IPS-NIHi7 (cell line): ENCODE data around the gene GRIN3B.
A peak's percentile ranks its signal among the peaks of the same experiment; 100 is the strongest.

Experiments
- DNase-seq: peaks from one replicate; pipeline ENCODE4 v3.0.0; 2012; ENCODE audit warnings: mixed read lengths; ENCODE audit errors: extremely low spot score

Gene GRIN3B

DNA sequence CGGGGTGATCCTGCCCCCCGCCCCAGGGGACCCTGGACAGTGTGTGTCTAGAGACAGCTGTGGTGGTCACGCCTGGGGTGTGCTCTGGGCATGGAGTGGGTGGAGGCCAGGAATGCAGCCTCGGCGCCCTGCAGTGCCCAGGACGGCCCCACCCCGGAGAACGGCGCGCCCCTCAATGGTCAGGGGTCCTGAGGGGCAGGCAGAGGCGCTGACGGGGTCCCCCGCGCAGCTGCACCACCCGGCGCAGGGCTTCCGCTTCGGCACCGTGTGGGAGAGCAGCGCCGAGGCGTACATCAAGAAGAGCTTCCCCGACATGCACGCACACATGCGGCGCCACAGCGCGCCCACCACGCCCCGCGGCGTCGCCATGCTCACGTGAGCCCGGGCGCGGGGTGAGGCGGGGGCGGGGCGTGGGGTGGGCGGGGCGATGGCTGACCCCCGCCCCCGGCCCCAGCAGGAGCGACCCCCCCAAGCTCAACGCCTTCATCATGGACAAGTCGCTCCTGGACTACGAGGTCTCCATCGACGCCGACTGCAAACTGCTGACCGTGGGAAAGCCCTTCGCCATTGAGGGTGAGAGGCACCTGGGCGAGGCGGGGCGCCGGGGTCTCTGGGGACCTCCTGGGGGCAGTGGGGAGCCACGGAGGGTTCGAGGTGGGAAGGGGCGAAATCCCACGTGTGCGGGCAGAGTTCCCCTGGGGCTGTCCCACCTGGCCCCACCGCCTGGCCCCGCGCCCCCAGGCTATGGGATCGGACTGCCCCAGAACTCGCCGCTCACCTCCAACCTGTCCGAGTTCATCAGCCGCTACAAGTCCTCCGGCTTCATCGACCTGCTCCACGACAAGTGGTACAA lies 7.4 kb downstream of the GRIN3B start:
- no peak for DNase-seq

DNA sequence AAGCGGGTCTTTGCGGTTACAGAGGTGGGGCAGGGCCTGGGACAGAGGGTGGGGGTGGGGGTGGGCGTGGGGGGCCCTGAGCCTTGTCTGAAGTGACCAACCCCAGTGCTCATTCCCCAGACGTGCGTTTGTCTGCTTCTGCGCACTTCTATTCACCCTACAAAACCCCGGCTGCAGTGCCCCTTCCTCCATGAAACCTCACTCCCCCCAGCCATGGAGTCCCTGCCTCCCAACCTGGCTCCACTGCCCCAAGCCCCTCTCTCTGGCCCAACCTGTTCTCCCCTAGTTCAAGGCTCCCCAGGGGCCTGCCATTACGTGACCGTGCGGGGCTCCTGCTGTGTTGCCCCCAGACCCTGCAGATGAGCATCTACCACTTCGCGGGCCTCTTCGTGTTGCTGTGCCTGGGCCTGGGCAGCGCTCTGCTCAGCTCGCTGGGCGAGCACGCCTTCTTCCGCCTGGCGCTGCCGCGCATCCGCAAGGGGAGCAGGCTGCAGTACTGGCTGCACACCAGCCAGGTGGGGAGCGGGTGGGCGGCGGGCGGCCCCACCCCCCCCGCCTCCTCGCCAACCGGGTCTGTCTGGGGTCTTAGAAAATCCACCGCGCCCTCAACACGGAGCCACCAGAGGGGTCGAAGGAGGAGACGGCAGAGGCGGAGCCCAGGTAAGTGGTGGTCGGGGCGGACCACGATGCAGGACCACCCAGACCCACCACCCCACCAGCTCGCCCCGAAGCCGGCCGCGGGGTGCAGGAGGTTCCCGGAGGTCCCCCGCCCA lies 8.2 kb downstream of the GRIN3B start:
- no peak for DNase-seq

DNA sequence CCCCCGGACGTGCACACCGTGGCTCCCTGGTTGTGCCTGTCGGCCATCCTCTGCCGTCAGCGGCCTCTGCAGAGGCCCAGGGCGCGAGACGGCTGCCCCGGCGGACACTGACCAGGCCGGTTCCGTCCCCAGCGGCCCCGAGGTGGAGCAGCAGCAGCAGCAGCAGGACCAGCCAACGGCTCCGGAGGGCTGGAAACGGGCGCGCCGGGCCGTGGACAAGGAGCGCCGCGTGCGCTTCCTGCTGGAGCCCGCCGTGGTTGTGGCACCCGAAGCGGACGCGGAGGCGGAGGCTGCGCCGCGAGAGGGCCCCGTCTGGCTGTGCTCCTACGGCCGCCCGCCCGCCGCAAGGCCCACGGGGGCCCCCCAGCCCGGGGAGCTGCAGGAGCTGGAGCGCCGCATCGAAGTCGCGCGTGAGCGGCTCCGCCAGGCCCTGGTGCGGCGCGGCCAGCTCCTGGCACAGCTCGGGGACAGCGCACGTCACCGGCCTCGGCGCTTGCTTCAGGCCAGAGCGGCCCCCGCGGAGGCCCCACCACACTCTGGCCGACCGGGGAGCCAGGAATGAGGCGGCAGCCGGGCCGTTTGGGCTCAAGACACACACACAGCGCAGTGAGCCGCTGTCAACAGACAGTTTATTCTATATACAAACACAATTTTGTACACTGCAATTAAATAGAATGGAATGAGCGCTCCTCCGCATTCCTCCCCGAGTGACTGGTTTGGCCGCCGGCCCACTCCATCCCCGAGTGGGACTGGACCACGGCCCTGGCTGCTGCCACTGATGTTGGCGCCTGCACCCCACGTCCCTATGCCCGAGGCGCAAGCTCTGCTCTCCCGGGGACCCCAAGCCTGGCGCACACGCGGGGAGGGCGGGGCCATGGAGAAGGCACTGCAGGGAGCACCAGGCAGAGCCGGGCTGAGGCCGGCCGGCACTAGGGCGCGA lies 9.1 kb downstream of the GRIN3B start:
- DNase-seq: no peak

DNA sequence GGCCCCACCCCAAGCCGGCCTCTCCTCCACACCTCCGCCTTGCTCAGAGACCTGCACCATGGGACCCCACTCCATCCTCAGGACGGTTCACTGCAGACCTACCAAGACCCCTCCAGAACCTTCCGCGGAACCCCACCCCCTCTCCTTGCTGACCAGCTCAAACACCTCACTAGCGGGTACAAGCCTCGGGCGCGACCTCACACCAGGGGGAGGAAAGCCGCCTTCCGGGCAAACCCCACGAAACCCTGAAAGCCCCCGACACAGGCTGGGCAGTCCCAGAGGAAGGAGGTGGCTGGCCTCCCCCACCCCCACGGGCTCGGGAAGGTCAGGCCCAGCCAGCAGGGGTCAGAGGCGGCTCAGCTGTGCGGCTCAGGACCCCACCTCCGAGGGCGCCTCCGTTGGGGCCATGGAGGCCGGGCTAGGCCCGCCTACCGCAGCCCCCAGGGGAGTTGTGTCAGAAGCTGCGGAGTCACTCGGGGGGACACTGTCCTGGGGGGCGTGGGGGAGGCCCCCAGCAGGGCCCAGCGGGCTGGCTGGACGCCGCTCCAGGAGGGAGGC lies 9.8 kb downstream of the GRIN3B start:
- no peak for DNase-seq

DNA sequence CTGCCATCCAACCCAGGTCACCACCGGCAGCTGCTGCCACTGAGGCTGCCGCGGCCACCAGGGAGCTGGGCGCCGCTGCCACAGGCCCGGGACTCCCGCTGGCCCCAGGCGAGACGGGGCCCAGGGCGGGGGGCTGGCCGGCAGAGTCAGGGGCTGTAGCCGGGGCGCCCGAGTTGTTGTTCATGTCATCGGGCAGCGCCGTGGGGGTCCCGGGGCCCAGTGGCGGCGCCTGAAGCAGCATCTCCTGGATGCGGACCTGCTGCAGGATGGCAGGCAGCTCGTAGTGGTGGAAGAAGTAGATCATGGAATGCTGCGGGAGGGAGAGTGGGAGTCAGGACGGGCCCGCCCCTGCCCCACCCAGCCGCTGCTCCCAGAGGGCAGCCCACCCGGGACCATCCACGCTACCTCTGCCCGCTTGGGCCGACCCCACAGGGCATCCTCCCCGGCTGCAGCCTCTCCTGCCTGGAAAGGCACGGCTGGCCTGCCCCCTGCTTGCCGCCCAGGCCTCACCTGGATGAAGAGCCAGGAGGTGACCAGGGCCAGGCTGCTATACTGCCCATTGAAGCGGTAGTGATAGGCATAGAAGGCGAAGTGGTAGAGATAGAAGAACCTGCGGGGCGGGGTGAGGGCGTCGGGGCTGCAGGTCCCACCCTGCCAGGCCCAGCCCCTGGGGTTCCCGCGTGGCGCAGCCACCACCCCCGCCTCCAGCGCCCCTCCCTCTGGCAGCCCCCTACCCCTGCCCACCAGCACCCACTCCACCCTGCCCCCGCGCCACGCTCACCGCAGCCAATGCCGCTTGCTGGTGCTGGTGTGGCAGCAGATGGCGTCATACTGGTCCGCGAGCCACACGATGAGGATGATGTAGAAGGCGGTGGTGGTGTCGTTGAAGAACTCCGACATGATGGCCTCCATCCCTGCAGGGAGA lies 10.6 kb downstream of the GRIN3B start:
- no peak for DNase-seq

DNA sequence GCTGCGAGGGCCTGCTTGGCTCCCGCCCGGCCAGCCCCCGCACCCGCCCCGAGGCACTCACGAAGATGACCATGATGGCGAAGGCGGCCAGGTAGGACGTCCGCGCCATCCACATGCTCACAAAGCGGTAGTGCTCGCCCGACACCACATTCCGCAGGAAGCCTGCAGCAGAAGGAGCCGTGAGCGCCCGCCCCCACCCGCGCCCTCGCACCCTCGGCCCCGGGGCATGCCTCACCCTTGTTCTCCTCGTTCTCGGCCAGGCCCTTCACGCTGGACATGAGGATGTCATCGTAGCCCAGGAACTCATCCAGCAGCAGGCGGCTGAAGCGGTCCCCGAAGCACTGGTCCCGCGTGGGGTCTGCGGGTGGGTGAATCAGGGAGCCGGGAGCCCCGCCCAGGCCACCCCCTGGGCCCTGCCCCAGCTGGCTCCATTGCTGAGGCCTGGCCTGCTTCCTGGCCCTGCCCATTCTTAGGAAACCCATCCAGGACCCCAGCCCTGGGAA lies 11.7 kb downstream of the GRIN3B start:
- no peak for DNase-seq

DNA sequence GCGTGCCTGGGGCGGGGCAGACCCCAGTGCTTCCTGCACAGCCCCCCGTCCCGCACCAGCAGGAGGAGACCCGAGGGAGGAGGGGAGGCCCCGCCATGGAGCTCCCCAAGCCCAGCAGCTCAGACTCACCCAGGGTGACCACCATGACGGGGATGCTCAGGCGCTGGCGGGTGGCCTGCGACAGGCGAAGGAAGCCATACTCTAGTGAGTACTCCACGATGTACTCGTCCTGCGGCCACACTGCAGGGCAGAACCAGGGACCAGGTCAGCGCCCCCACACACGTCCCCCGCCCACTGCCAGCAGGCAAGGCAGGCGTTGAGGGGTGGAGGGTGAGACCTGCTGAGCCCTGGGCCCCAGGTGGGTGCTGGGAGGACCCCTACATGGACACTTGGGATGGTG lies 12.1 kb downstream of the GRIN3B start:
- no peak for DNase-seq

DNA sequence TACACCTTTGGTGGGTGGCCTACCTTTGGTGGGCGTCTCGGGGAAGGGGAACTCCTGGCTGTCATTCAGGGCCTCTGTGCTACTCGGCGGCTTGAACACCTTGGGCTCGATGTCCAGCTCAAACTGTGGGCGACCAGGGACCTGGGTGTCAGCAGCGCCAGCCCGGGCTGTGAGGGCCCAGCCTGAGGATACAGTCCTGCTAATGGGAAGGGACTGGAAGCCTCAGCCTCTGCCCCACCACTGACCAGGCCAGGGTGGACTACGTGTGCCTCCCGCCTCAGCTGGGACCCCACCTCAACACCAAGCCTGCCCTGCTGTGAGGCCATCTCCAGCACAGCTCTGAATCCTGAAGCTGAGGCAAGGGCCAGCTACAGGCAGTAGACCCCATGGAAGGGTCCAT lies 13.0 kb downstream of the GRIN3B start:
- DNase-seq: no peak

DNA sequence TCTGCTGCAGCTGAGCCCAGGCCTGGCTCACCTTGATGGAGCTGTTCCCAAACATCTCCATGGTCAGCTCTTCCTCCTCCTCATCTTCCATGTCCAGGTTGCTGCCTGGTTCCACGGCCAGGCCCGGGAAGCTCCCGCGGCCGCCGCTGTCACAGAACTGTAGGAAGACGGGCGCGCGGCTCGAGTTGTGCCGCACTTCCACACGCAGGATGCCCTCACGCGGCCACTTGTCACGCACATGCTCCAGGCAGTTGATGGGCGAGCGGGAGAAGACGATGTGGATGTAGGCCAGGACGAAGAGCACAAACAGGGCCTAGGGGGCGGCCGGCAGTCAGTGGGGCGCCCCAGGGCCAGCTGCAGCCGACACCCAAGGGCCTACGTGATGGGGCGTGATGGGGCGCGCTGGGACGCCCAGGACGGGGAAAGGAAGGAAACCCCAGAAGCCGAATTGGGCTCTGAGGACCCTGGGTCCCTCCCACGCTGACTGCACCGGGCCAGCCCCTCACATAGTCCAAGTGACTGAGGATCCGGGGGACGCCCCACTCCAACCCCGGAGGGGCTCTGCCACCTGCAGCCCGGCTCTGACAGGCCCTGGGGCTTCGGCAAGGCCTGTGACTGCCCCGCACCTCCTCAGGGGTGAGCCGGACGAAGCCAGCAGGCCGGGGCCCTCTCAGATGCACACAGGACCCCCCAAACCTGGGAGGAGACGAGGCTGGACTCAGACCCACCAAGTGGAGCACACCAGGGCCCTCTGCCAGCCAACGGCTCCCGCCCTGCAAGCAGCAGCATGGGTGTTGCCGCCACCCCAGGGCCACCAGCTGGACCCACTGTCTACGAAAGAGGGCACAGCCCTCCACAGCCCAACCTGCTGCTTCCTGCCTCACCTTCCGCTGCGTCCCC lies 14.2 kb downstream of the GRIN3B start:
- no peak for DNase-seq

DNA sequence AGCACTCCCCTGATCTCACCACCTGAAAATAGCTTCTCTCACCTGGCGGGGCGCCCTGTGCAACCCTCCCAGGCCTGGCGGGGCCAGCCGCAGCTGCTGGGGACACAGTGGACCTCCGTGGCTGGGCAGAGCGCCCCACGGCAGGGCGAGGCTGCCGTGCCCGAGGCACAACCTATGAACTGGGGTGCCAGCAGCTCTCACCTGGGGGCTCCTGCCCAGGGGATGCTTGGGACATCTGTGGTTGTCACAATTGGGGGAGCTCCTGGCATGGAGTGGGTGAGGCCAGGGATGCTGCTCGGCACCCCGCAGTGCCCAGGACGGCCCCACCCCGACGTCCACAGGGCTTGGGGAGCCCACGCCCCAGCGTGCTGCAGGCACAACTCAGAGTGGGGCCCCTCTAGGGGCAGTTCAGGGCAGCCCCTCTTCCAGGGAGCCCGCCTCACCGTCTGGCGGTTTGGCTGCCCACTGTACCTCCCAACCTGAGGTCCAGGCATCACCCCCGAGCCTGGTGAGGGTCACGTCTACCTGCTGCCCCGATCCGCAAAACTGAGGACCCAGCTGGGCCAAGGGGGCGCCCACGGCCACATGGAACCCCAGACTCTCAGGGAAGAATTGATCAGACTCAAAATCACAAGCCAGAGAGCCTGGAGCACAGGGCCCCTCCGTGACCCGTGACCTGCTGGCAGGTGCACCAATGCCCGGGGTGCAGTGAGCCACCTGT lies 15.0 kb downstream of the GRIN3B start:
- DNase-seq: no peak

DNA sequence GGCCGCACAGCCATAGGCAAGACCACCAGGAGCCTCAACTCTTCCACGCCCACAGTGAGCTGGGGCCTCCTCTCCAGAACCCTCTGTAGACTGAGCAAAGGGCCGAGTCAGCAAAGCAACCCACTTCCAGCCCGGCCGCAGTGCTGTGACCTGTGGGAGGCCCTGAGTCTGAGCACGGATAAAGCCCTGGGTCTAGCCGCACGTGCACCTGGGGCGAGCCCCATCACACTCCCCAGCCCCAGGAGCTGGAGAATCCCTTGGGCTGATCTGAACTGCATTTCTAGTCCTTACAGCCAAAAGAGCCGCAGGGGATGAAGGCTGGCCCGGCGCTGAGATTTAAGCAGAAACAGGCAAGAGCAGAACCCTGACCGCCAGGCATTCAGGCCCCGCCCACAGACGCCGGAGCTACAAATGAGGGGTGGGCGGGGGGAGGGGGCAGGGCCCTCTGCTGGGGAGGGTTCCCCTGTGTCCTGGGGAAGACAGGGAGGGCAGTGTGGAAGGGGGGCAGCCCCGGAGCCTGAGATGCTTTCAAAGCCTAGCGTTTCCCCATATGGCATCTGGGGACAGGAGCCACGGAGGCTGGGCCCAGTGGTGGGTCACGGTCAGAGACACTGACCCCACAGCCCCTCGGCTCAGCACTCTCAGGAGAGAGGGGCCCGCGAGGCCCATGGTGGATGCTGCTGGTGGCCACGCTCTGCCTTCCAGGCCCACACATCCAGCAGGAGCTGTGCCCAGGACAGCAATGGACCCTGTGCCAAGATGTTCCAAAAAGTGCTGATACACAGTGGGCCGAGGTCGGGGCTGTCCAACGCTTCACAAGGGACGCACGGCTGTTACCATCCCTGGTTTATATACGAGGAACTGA lies 15.8 kb downstream of the GRIN3B start:
- DNase-seq: peak; percentile 64

DNA sequence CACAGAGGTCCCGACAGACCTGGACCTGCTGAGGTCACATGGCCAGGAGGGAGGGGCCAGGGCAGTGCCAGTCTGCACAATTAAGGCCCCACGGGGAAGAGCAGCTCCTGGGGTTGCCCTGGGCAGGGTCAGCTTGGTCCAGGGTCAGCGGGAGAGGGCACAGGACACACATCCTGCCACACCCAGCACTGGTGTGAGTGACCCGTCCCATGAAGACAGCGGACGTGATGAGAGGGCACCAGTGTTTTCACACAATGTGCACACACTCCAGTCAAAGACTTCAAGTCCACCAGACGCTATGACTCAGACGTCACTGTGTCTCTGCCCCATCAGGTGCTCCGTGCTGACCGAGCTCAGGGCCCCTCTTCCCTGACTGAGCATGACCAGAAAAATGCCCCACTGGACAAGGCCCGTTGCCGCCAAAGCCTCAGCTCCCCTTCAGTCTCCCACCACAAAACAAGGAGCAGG lies 16.5 kb downstream of the GRIN3B start:
- DNase-seq: no peak

DNA sequence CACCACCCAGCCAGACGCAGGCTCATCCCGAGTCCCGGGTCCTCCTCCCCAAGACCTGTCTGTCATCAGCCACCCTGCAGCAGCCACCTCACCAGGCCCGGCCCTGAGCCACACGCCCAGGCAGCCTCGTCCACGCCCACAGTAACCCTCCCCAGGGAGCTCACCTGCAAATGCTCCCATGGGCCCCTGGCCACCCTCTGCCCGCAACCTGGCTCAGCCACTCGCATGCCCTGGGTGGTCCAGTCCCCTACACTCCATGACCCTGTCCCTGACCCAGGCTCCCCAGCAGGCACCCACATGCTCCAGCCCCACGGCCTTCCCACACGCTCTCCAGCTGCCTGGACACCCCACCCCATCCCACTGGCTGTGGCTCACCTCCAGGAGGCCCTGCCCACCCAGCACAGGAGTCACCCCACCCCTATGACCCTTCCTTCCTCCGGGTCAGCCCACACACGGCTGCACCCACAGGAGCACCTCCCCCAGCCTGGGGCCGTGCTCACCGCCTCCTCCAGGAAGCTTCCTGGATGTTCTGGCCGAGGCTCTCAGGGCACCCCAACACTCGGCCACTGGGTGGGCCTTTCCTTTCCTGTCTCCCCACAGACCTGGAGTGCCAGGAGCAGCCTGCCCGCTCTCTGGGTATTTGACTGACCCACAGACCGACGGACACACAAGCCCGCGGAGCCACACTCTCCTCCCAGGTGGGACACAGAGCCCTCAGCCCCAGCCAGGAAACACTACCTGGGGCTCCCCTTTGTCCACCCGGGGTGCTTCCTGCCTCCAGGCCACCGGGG lies 17.1 kb downstream of the GRIN3B start:
- no peak for DNase-seq

DNA sequence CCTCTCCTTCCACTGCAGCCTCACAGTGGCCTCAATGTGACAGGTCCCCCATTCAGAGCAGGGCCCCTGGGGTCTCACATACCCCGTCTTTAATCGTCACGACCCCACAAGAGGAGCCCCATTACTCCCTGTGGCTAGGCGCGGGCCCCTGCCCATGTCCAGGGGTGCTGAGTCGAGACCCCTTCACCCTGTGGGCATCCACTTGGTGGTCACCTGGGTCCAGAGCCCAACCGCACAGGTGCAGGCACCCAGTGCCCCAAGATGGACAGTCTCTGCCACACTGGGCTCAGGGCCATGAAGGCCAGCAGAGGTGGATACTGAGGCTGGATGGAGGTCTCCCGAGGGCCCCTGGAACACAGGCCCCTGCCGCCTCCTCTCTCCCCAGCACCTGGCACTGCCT lies 17.7 kb downstream of the GRIN3B start:
- no peak for DNase-seq

DNA sequence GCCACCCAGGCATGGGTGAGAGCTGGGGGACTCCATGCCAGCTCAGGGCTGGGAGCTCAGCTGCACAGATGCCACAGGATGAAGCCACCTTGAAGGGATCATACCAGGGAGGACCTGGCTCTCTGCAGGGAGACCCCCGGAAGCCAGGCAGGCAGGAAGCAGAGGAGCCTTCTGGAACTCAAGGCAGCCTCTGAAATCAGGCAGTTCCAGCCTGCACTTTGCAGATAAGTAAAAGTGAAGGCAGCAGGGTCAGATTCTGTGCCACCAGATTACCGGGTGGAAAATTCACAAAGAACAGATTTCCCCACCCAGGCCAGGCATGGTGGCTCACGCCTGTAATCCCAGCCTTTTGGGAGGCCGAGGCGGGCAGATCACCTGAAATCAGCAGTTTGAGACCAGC lies 18.2 kb downstream of the GRIN3B start:
- no peak for DNase-seq

DNA sequence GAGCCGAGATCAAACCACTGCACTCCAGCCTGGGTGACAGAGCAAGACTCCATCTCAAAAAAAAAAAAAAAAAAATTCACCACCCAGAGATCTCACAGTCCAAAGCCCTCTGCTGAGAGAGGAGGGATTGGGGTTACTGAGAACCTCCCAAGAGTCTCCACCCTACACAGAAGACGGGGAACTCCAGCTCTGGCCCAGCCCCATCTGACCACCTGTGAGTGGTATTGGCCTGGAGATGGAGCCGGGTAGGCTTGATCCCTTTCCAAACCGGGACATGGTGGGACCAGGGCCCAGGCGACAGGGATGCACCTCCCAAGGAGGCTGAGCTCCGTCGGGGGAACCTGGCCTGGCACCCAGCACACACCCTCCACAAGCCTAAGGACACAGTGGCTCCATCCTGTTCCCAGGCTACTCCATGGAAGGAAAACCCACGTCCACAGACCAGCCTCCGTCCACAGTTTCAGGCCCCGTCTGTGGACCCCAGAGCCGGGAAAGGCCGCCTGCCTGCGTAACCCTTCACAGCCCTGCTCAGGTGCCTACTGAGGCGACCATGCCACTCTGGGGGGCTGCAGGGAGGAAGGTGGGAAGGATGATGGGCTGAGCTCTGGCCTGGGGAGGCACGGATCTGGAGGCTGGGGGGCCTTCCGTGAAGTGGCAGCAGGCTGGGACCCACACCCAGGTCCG lies 18.9 kb downstream of the GRIN3B start:
- no peak for DNase-seq
